22Rv1 (cell line): Measurements from ENCODE around the gene KLK8.

ENCODE experiments used
- CTCF ChIP-seq: fragments of 450-650 bp; IDR thresholded peaks from 2 replicates; pipeline ENCODE4 v1.5.1; 2017; ENCODE audit warnings: mild to moderate bottlenecking
- ZFX ChIP-seq: fragments of 450-650 bp; IDR thresholded peaks from 2 replicates; pipeline ENCODE4 v1.6.1; 2017; ENCODE audit warnings: antibody characterized with exemption, borderline replicate concordance

GRCh38 chr19:50979758-50980157, 21.6 kb downstream of the KLK8 start:
- TF ChIP-seq CTCF (no peak), ZFX (no peak)
